WTC11 (cell line): ENCODE data around the gene GBP3.

Experiments
- ATF3 ChIP-seq: sonication (generic); formaldehyde crosslinking; conservative IDR thresholded peaks from 2 replicates; pipeline ENCODE4 v1.8.1; 2022; ENCODE audit warnings: mild to moderate bottlenecking, missing genetic modification reagents
- CTCF ChIP-seq: fragments of 200-600 bp; IDR thresholded peaks from 2 replicates; pipeline ENCODE4 v1.8.0; 2022; ENCODE audit warnings: antibody characterized with exemption
- E2F5 ChIP-seq: sonication (generic); formaldehyde crosslinking; IDR thresholded peaks from 2 replicates; pipeline ENCODE4 v1.8.1; 2022; ENCODE audit warnings: mild to moderate bottlenecking, moderate library complexity, missing genetic modification reagents
- JAZF1 ChIP-seq: fragments of 250-450 bp; sonication (Bioruptor Pico); IDR thresholded peaks from 2 replicates; pipeline ENCODE4 v1.9.0; 2021; ENCODE audit warnings: moderate library complexity, mild to moderate bottlenecking, inconsistent platforms
- JUN ChIP-seq: sonication (generic); formaldehyde crosslinking; IDR thresholded peaks from 2 replicates; pipeline ENCODE4 v1.8.0; 2023; ENCODE audit warnings: mild to moderate bottlenecking, missing genetic modification reagents
- MAX ChIP-seq: sonication (generic); formaldehyde crosslinking; IDR thresholded peaks from 2 replicates; pipeline ENCODE4 v1.8.0; 2022; ENCODE audit warnings: mild to moderate bottlenecking, missing genetic modification reagents
- SOX15 ChIP-seq: fragments of 250-450 bp; sonication (Bioruptor Pico); IDR thresholded peaks from 2 replicates; pipeline ENCODE4 v1.9.0; 2021; ENCODE audit warnings: mild to moderate bottlenecking
- SP1 ChIP-seq: sonication (generic); formaldehyde crosslinking; conservative IDR thresholded peaks from 2 replicates; pipeline ENCODE4 v1.8.1; 2022; ENCODE audit warnings: missing genetic modification reagents
- TP53 ChIP-seq: sonication (generic); formaldehyde crosslinking; IDR thresholded peaks from 2 replicates; pipeline ENCODE4 v1.8.1; 2023; ENCODE audit warnings: mild to moderate bottlenecking, missing genetic modification reagents
- USF2 ChIP-seq: sonication (generic); formaldehyde crosslinking; IDR thresholded peaks from 2 replicates; pipeline ENCODE4 v1.8.1; 2023; ENCODE audit warnings: mild to moderate bottlenecking, missing genetic modification reagents, moderate library complexity

GRCh38 chr1:89050649-89051033, 28.0 kb upstream of the GBP3 start:
- TF ChIP-seq CTCF (no peak), E2F5 (CRISPR knock-in tag) (no peak), MAX (CRISPR knock-in tag) (no peak), SOX15 (CRISPR knock-in tag) (no peak), TP53 (CRISPR knock-in tag) (no peak), JUN (CRISPR knock-in tag) (no peak), ATF3 (CRISPR knock-in tag) (no peak), USF2 (CRISPR knock-in tag) (no peak), JAZF1 (no peak), SP1 (CRISPR knock-in tag) (no peak)
